B cell (primary cell): ENCODE results near the gene DEFB124. TPM values are rescaled to one million over a fixed set of nuclear protein-coding genes. Genes with fewer than 3 reads are reported as not detected.

Source experiments
- ATAC-seq: fragments of 200-7000 bp; cut with Tn5 transposase; one replicate; pipeline ENCODE4 v1.10.0; 2021; ENCODE audit warnings: low read depth, mild to moderate bottlenecking, moderate number of reproducible peaks, moderate library complexity
- CTCF ChIA-PET: fragments of 350-600 bp; sonication (Branson Sonifier 250); formaldehyde crosslinking; loops from one replicate; lab custom pipeline; 2021; ENCODE audit warnings: antibody characterized with exemption, inconsistent platforms; lab: Charles Lee
- POLR2A ChIA-PET: fragments of 350-600 bp; sonication (Branson Sonifier 250); formaldehyde crosslinking; loops from one replicate; lab custom pipeline; 2021; ENCODE audit warnings: antibody characterized with exemption; lab: Charles Lee
- DNase-seq: peaks from one replicate; pipeline ENCODE4 v3.0.0; 2013
- H2AFZ ChIP-seq: 2 replicates; pipeline ENCODE4 v1.6.1; 2012; ENCODE audit warnings: mild to moderate bottlenecking, low read depth, low read length; ENCODE audit not compliant: insufficient read depth, poor library complexity, severe bottlenecking
- H3K27ac ChIP-seq, 2 donors: 1 replicate in 1 of 2; 2 replicates in 1 of 2; pipeline ENCODE4 v1.5.1; 2012 to 2013; ENCODE audit warnings: low read length in 2 of 2, mild to moderate bottlenecking in 2 of 2, moderate library complexity in 1 of 2
- H3K27me3 ChIP-seq, 4 experiments: fragments of 200-600 bp in 1 of 4; sonication (generic) in 1 of 4; replicated peaks in 1 of 4; 1 replicate in 2 of 4; 2 replicates in 2 of 4; pipeline versions ENCODE4 v1.6.1 to v1.7.0; 2013 to 2016; ENCODE audit warnings: low read length in 3 of 4, mild to moderate bottlenecking in 2 of 4, mixed read lengths in 1 of 4, moderate library complexity in 1 of 4; ENCODE audit not compliant: insufficient read depth in 4 of 4, control insufficient read depth in 3 of 4; ENCODE audit errors: control extremely low read depth in 1 of 4
- H3K36me3 ChIP-seq, 2 experiments: replicated peaks in 1 of 2; 1 replicate in 1 of 2; 2 replicates in 1 of 2; pipeline versions ENCODE4 v1.6.1 to v1.7.1; 2013; ENCODE audit warnings: low read length in 1 of 2; ENCODE audit not compliant: insufficient read depth in 2 of 2, control insufficient read depth in 1 of 2; ENCODE audit errors: control extremely low read depth in 1 of 2, extremely low read depth in 1 of 2
- H3K4me1 ChIP-seq, 2 donors: fragments of 200-600 bp in 1 of 2; sonication (generic) in 1 of 2; 1 replicate in 1 of 2; 2 replicates in 1 of 2; pipeline versions ENCODE4 v1.5.1 to v1.6.1; 2013 to 2017; ENCODE audit warnings: low read length in 2 of 2; ENCODE audit not compliant: control insufficient read depth in 2 of 2, insufficient read depth in 2 of 2
- H3K4me2 ChIP-seq: replicated peaks from 2 replicates; pipeline ENCODE3; 2012; ENCODE audit warnings: mild to moderate bottlenecking, low read depth, low read length; ENCODE audit not compliant: poor library complexity, severe bottlenecking
- H3K4me3 ChIP-seq, 5 experiments: fragments of 200-600 bp in 1 of 5; sonication (generic) in 1 of 5; 1 replicate in 3 of 5; 2 replicates in 2 of 5; pipeline versions ENCODE4 v1.5.1 to v1.7.0; 2011 to 2016; ENCODE audit warnings: low read length in 4 of 5, mild to moderate bottlenecking in 4 of 5, low read depth in 2 of 5, control low read depth in 1 of 5, moderate library complexity in 1 of 5; ENCODE audit not compliant: insufficient read depth in 1 of 5; ENCODE audit errors: control extremely low read depth in 1 of 5, extremely low read depth in 1 of 5
- H3K79me2 ChIP-seq: fragments of 200-600 bp; sonication (generic); one replicate; pipeline ENCODE4 v1.6.0; 2016; ENCODE audit warnings: low read length; ENCODE audit not compliant: control insufficient read depth, insufficient read depth
- H3K9ac ChIP-seq: fragments of 200-600 bp; sonication (generic); 2 replicates; pipeline ENCODE4 v1.6.1; 2017; ENCODE audit warnings: mild to moderate bottlenecking, low read length, moderate library complexity
- H3K9me3 ChIP-seq, 3 donors: one replicate each; pipeline versions ENCODE4 v1.6.1 to v1.7.1; 2013; ENCODE audit warnings: low read length in 2 of 3; ENCODE audit not compliant: control insufficient read depth in 2 of 3, insufficient read depth in 1 of 3; ENCODE audit errors: control extremely low read depth in 1 of 3
- H4K20me1 ChIP-seq: 2 replicates; pipeline ENCODE4 v1.6.0; 2012; ENCODE audit warnings: mild to moderate bottlenecking, low read length; ENCODE audit not compliant: insufficient read depth, control insufficient read depth, poor library complexity, severe bottlenecking
- H3K27ac Mint-ChIP-seq: one replicate; pipeline ENCODE4 v1.8.0; 2021; ENCODE audit warnings: mixed read lengths
- H3K27me3 Mint-ChIP-seq: one replicate; pipeline ENCODE4 v1.8.0; 2021; ENCODE audit warnings: mixed read lengths
- H3K4me1 Mint-ChIP-seq: one replicate; pipeline ENCODE4 v1.8.0; 2021; ENCODE audit warnings: mixed read lengths
- H3K4me3 Mint-ChIP-seq: one replicate; pipeline ENCODE4 v1.8.0; 2021; ENCODE audit warnings: mixed read lengths
- H3K9me3 Mint-ChIP-seq: one replicate; pipeline ENCODE4 v1.8.0; 2022; ENCODE audit warnings: mixed read lengths; ENCODE audit not compliant: insufficient read depth
- CTCF ChIP-seq: fragments of 200-600 bp; IDR thresholded peaks from one replicate; pipeline ENCODE4 v1.8.0; 2022; ENCODE audit warnings: antibody characterized with exemption, mild to moderate bottlenecking
- EZH2 ChIP-seq: IDR thresholded peaks from 2 replicates; pipeline ENCODE4 v1.6.1; 2012; ENCODE audit warnings: borderline replicate concordance, low read depth, mild to moderate bottlenecking, moderate library complexity, low read length; ENCODE audit not compliant: insufficient read depth, poor library complexity, severe bottlenecking
- WGBS: methylation state at CpG from one replicate; pipeline ENCODE4 v1.1.5; 2013; ENCODE audit warnings: missing lambda C conversion rate; ENCODE audit not compliant: insufficient coverage; 5-methylcytosine and 5-hydroxymethylcytosine counted together
- intact Hi-C: fragments of 100-400 bp; cut with micrococcal nuclease; formaldehyde crosslinking; loops from one replicate; pipeline ENCODE4 v1.10.0; 2022
- polyA plus RNA-seq: library from polyadenylated mRNA; depleted of rRNA; stranded (reverse); fragments of >200 nt; gene quantifications from 2 replicates; pipeline ENCODE4 v1.2.3, GENCODE V29; 2012
- total RNA-seq, 2 donors: library from RNA; stranded (reverse); fragments of 120-200 nt in 1 of 2; gene quantifications; 1 replicate in 1 of 2; 2 replicates in 1 of 2; pipeline versions ENCODE4 v1.2.3 to v1.2.4, GENCODE V29; 2013 to 2022

Gene DEFB124
- total and polyA plus RNA-seq, 2 donors (not counting 1 experiment from before 2014, with no cell fraction given), result not detected

DNA sequence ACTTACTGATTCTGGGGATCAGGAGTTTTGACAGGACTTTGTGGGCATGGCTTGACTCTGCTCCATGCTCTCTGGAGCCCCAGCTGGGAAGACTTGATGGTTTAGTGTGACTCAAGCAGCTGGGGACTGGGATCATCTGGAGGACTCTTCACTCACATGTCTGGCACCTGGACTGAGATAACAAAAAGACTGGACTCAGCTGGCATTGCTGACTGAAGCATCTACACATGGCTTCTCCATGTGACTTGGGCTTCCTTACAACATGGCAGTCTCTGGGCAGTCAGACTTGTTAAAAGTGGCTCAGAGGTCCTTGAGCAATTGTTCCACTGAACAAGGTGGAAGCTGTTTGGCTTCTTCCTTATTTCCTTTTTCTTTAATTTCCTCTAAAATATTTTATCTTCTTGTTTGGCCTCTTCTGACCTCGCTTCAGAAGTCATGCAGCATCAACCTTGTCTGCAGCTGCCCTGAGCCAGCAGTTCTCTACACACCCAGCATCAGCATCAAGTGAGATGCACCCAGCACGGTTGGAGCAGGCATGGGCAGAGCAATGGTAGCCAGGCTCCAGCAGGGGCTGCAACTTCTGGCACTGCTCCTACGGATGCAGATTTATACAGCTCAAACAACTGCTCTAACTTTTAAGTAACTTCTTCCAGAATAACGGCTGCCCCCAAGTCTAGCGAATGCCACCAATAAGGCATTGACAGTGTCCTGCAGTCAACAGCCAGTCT lies 33.8 kb upstream of the DEFB124 start:
- Mint-ChIP-seq H3K4me1 (peaks cover under 1% of the 10 kb centered on the region), H3K4me3 (no peak overlapping the region), H3K27ac (no peak overlapping the region), H3K27me3 (peaks cover 18% of the 10 kb centered on the region), H3K9me3 (no peaks in the 10 kb centered on the region)
- Histone ChIP-seq H3K4me1 (peaks cover 0 to under 1% of the 10 kb centered on the region in 2 donors), H3K4me2 (no peak overlapping the region), H3K36me3 (no peaks in the 10 kb centered on the region), H3K27ac (no peak overlapping the region), H3K9ac (no peak overlapping the region), H3K4me3 (no peak overlapping the region), H4K20me1 (no peaks in the 10 kb centered on the region), H3K9me3 (peaks cover 0 to 5% (median 0%) of the 10 kb centered on the region in 3 donors), H3K27me3 (peaks cover 0 to 9% (median 2%) of the 10 kb centered on the region in 4 experiments), H2AFZ (no peak overlapping the region), H3K79me2 (peaks cover under 1% of the 10 kb centered on the region)
- DNase-seq, result no peak
- ChIA-PET POLR2A (no interaction called here), CTCF (interaction anchor here (0.6 to 1.2 kb wide), 2 partner anchors 32 to 48 kb away, joined by 3 to 4 read pairs; no protein-coding TSS in a partner anchor)
- intact Hi-C loops, result no loop called here
- WGBS, result 89% methylated on average over 5 of the region's 5 CpGs
- ATAC-seq, result no peak
- TF ChIP-seq CTCF, result no peak

DNA sequence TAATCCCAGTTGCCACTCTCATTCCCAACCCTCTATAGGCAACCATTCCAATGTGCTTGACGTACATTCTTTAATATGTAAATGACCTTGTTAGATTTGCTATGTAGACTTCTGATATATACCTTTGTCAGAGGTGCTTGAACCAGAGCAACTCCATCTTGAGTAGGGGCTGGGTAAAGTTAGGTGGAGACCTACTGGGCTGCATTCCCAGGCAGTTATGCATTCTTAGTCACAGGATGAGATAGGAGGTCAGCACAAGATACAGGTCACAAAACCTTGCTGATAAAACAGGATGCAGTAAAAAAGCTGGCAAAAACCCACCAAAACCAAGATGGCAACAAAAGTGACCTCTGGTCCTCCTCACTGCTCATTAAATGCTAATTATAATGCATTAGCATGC lies 31.0 kb upstream of the DEFB124 start:
- TF ChIP-seq CTCF (no peak), EZH2 (no peak)
- WGBS, result no CpG with 5 or more reads among the region's 1 CpG

More for the DNA sequence above, 31.0 kb upstream of the DEFB124 start:
- Histone ChIP-seq H3K27me3 (peaks cover 0 to 9% (median 2%) of the 10 kb centered on the region in 4 experiments), H3K4me1 (peaks cover 0 to 7% of the 10 kb centered on the region in 2 donors), H3K27ac (no peak overlapping the region), H3K9me3 (peaks cover 0 to 5% (median 0%) of the 10 kb centered on the region in 3 donors), H4K20me1 (no peaks in the 10 kb centered on the region), H3K79me2 (no peaks in the 10 kb centered on the region), H3K36me3 (no peaks in the 10 kb centered on the region), H2AFZ (no peak overlapping the region), H3K4me2 (no peak overlapping the region), H3K9ac (no peak overlapping the region), H3K4me3 (no peak overlapping the region)
- ChIA-PET CTCF (interaction anchor here (0.7 to 1.0 kb wide), 2 partner anchors 54 to 144 kb away, joined by 3 to 4 read pairs; no protein-coding TSS in a partner anchor), POLR2A (no interaction called here)
- Mint-ChIP-seq H3K9me3 (no peaks in the 10 kb centered on the region), H3K4me3 (no peak overlapping the region), H3K27me3 (peaks cover 20% of the 10 kb centered on the region), H3K27ac (no peak overlapping the region), H3K4me1 (peaks cover 2% of the 10 kb centered on the region)
- DNase-seq (no peak), ATAC-seq (no peak)
- intact Hi-C loops, result no loop called here
